ENCODE data around the gene CCL23. TPM values are rescaled to one million over a fixed set of nuclear protein-coding genes. Genes with fewer than 3 reads are reported as not detected.
"Not testable (repeated sequence)": the region's sequence is repeated elsewhere in the genome, so short reads cannot be mapped to it uniquely, and the experiment has no call there.

The CCL23 gene
- total RNA-seq, 4 donors from 2014 or later, result 1.3 to 9.6 (median 2.5) TPM

- TF ChIP-seq CTCF (IDR thresholded peaks at IDR 0.05) (no peak), POLR2A (IDR thresholded peaks at IDR 0.05; ENCODE audit: low read depth) (no peak), EP300 (IDR thresholded peaks at IDR 0.05) (no peak), POLR2AphosphoS5 (IDR thresholded peaks at IDR 0.05) (no peak)
- H3K4me1 ChIP-seq, result no peaks in the 10 kb centered on the region
- H3K27me3 ChIP-seq, result peaks cover 0 to 20% (median 0%) of the 10 kb centered on the region in 4 donors
- H3K4me3 ChIP-seq, result no peak within 1 kb of the TSS
- DNase-seq (ENCODE audit: extremely low spot score), result no peak
- H3K36me3 ChIP-seq, result no peaks in the 10 kb centered on the region
- intact Hi-C loops (cut with DNase I), result no loop called here
- no peaks in the 10 kb centered on the region for H3K9me3 ChIP-seq
- 68% methylated on average over 6 of the region's 6 CpGs for WGBS
- H3K27ac ChIP-seq (replicated peaks in 1 of 4), result no peak within 1 kb of the TSS
Observed at GRCh38 chr17:36001110-36001771, 16.5 kb downstream of the CCL23 start, which contains the start of gene CCL15. Gene CCL15, minus strand, starts transcription at chr17:36001553. Its CDS starts 61 bp downstream, at chr17:36001492.

- WGBS, result 65% methylated on average over 6 of the region's 6 CpGs
- Histone ChIP-seq H3K4me1 (no peaks in the 10 kb centered on the region), H3K36me3 (no peaks in the 10 kb centered on the region), H3K9me3 (no peaks in the 10 kb centered on the region), H3K27me3 (peaks cover 0 to 20% (median 0%) of the 10 kb centered on the region in 4 donors), H3K27ac (replicated peaks in 1 of 4) (no peak overlapping the region), H3K4me3 (no peak overlapping the region)
- TF ChIP-seq POLR2A (IDR thresholded peaks at IDR 0.05; ENCODE audit: low read depth), result no peak
- TF ChIP-seq EP300 (IDR thresholded peaks at IDR 0.05), result no peak
- TF ChIP-seq POLR2AphosphoS5 (IDR thresholded peaks at IDR 0.05), result no peak
- no peak for TF ChIP-seq CTCF (IDR thresholded peaks at IDR 0.05)
- DNase-seq (ENCODE audit: extremely low spot score), result no peak
- intact Hi-C loops (cut with DNase I), result no loop called here
Observed at GRCh38 chr17:36000732-36001109, 17.1 kb downstream of the CCL23 start.

GRCh38 chr17:35998756-35999155 lies 19.0 kb downstream of the CCL23 start:
- peaks cover 0 to 8% (median 0%) of the 10 kb centered on the region in 4 donors for H3K9me3 ChIP-seq
- no peak for TF ChIP-seq POLR2A (IDR thresholded peaks at IDR 0.05; ENCODE audit: low read depth)
- no peak for TF ChIP-seq CTCF (IDR thresholded peaks at IDR 0.05)
- TF ChIP-seq EP300 (IDR thresholded peaks at IDR 0.05), result no peak
- no peak for TF ChIP-seq POLR2AphosphoS5 (IDR thresholded peaks at IDR 0.05)
- no peak for DNase-seq (ENCODE audit: extremely low spot score)
- intact Hi-C loops (cut with DNase I), result no loop called here
- 69% methylated on average over 1 of the region's 1 CpG for WGBS
- peaks cover 0 to 20% (median 0%) of the 10 kb centered on the region in 4 donors for H3K27me3 ChIP-seq
- H3K4me3 ChIP-seq, result no peak overlapping the region
- H3K27ac ChIP-seq (replicated peaks in 1 of 4), result no peak overlapping the region
- H3K4me1 ChIP-seq, result no peaks in the 10 kb centered on the region
- no peaks in the 10 kb centered on the region for H3K36me3 ChIP-seq

GRCh38 chr17:35998018-35998545 lies 19.7 kb downstream of the CCL23 start:
- TF ChIP-seq CTCF (IDR thresholded peaks at IDR 0.05) (no peak), EP300 (IDR thresholded peaks at IDR 0.05) (no peak), POLR2AphosphoS5 (IDR thresholded peaks at IDR 0.05) (no peak), POLR2A (IDR thresholded peaks at IDR 0.05; ENCODE audit: low read depth) (no peak)
- intact Hi-C loops (cut with DNase I), result no loop called here
- Histone ChIP-seq H3K27ac (replicated peaks in 1 of 4) (no peak overlapping the region), H3K4me3 (no peak overlapping the region), H3K27me3 (peaks cover 0 to 16% (median 0%) of the 10 kb centered on the region in 4 donors), H3K36me3 (no peaks in the 10 kb centered on the region), H3K4me1 (no peaks in the 10 kb centered on the region), H3K9me3 (peaks cover 0 to 8% (median 0%) of the 10 kb centered on the region in 4 donors)
- WGBS, result 80% methylated on average over 11 of the region's 11 CpGs
- DNase-seq (ENCODE audit: extremely low spot score), result peak; percentile 90

- DNase-seq (ENCODE audit: extremely low spot score); H3K4me3 ChIP-seq; H3K9me3 ChIP-seq; H3K36me3 ChIP-seq; H3K27ac ChIP-seq (replicated peaks in 1 of 4); intact Hi-C loops (cut with DNase I); H3K4me1 ChIP-seq: not testable (repeated sequence)
- WGBS, result 79% methylated on average over 2 of the region's 2 CpGs
- peaks cover 0 to 24% (median 0%) of the 10 kb centered on the region in 4 donors for H3K27me3 ChIP-seq
Observed at GRCh38 chr17:35995346-35995745, 22.4 kb downstream of the CCL23 start.
